B cell (primary cell): ENCODE results near the gene WDSUB1. TPM values are rescaled to one million over a fixed set of nuclear protein-coding genes. Genes with fewer than 3 reads are reported as not detected.

ENCODE experiments used
- ATAC-seq: fragments of 200-7000 bp; cut with Tn5 transposase; one replicate; pipeline ENCODE4 v1.10.0; 2021; ENCODE audit warnings: low read depth, mild to moderate bottlenecking, moderate number of reproducible peaks, moderate library complexity
- CTCF ChIA-PET: fragments of 350-600 bp; sonication (Branson Sonifier 250); formaldehyde crosslinking; loops from one replicate; lab custom pipeline; 2021; ENCODE audit warnings: antibody characterized with exemption, inconsistent platforms; lab: Charles Lee
- POLR2A ChIA-PET: fragments of 350-600 bp; sonication (Branson Sonifier 250); formaldehyde crosslinking; loops from one replicate; lab custom pipeline; 2021; ENCODE audit warnings: antibody characterized with exemption; lab: Charles Lee
- DNase-seq: peaks from one replicate; pipeline ENCODE4 v3.0.0; 2013
- H2AFZ ChIP-seq: 2 replicates; pipeline ENCODE4 v1.6.1; 2012; ENCODE audit warnings: mild to moderate bottlenecking, low read depth, low read length; ENCODE audit not compliant: insufficient read depth, poor library complexity, severe bottlenecking
- H3K27ac ChIP-seq, 2 donors: 1 replicate in 1 of 2; 2 replicates in 1 of 2; pipeline ENCODE4 v1.5.1; 2012 to 2013; ENCODE audit warnings: low read length in 2 of 2, mild to moderate bottlenecking in 2 of 2, moderate library complexity in 1 of 2
- H3K27me3 ChIP-seq, 4 experiments: fragments of 200-600 bp in 1 of 4; sonication (generic) in 1 of 4; replicated peaks in 1 of 4; 1 replicate in 2 of 4; 2 replicates in 2 of 4; pipeline versions ENCODE4 v1.6.1 to v1.7.0; 2013 to 2016; ENCODE audit warnings: low read length in 3 of 4, mild to moderate bottlenecking in 2 of 4, mixed read lengths in 1 of 4, moderate library complexity in 1 of 4; ENCODE audit not compliant: insufficient read depth in 4 of 4, control insufficient read depth in 3 of 4; ENCODE audit errors: control extremely low read depth in 1 of 4
- H3K36me3 ChIP-seq, 2 experiments: replicated peaks in 1 of 2; 1 replicate in 1 of 2; 2 replicates in 1 of 2; pipeline versions ENCODE4 v1.6.1 to v1.7.1; 2013; ENCODE audit warnings: low read length in 1 of 2; ENCODE audit not compliant: insufficient read depth in 2 of 2, control insufficient read depth in 1 of 2; ENCODE audit errors: control extremely low read depth in 1 of 2, extremely low read depth in 1 of 2
- H3K4me1 ChIP-seq, 2 donors: fragments of 200-600 bp in 1 of 2; sonication (generic) in 1 of 2; 1 replicate in 1 of 2; 2 replicates in 1 of 2; pipeline versions ENCODE4 v1.5.1 to v1.6.1; 2013 to 2017; ENCODE audit warnings: low read length in 2 of 2; ENCODE audit not compliant: control insufficient read depth in 2 of 2, insufficient read depth in 2 of 2
- H3K4me2 ChIP-seq: replicated peaks from 2 replicates; pipeline ENCODE3; 2012; ENCODE audit warnings: mild to moderate bottlenecking, low read depth, low read length; ENCODE audit not compliant: poor library complexity, severe bottlenecking
- H3K4me3 ChIP-seq, 5 experiments: fragments of 200-600 bp in 1 of 5; sonication (generic) in 1 of 5; 1 replicate in 3 of 5; 2 replicates in 2 of 5; pipeline versions ENCODE4 v1.5.1 to v1.7.0; 2011 to 2016; ENCODE audit warnings: low read length in 4 of 5, mild to moderate bottlenecking in 4 of 5, low read depth in 2 of 5, control low read depth in 1 of 5, moderate library complexity in 1 of 5; ENCODE audit not compliant: insufficient read depth in 1 of 5; ENCODE audit errors: control extremely low read depth in 1 of 5, extremely low read depth in 1 of 5
- H3K79me2 ChIP-seq: fragments of 200-600 bp; sonication (generic); one replicate; pipeline ENCODE4 v1.6.0; 2016; ENCODE audit warnings: low read length; ENCODE audit not compliant: control insufficient read depth, insufficient read depth
- H3K9ac ChIP-seq: fragments of 200-600 bp; sonication (generic); 2 replicates; pipeline ENCODE4 v1.6.1; 2017; ENCODE audit warnings: mild to moderate bottlenecking, low read length, moderate library complexity
- H3K9me3 ChIP-seq, 3 donors: one replicate each; pipeline versions ENCODE4 v1.6.1 to v1.7.1; 2013; ENCODE audit warnings: low read length in 2 of 3; ENCODE audit not compliant: control insufficient read depth in 2 of 3, insufficient read depth in 1 of 3; ENCODE audit errors: control extremely low read depth in 1 of 3
- H4K20me1 ChIP-seq: 2 replicates; pipeline ENCODE4 v1.6.0; 2012; ENCODE audit warnings: mild to moderate bottlenecking, low read length; ENCODE audit not compliant: insufficient read depth, control insufficient read depth, poor library complexity, severe bottlenecking
- H3K27ac Mint-ChIP-seq: one replicate; pipeline ENCODE4 v1.8.0; 2021; ENCODE audit warnings: mixed read lengths
- H3K27me3 Mint-ChIP-seq: one replicate; pipeline ENCODE4 v1.8.0; 2021; ENCODE audit warnings: mixed read lengths
- H3K4me1 Mint-ChIP-seq: one replicate; pipeline ENCODE4 v1.8.0; 2021; ENCODE audit warnings: mixed read lengths
- H3K4me3 Mint-ChIP-seq: one replicate; pipeline ENCODE4 v1.8.0; 2021; ENCODE audit warnings: mixed read lengths
- H3K9me3 Mint-ChIP-seq: one replicate; pipeline ENCODE4 v1.8.0; 2022; ENCODE audit warnings: mixed read lengths; ENCODE audit not compliant: insufficient read depth
- EZH2 ChIP-seq: IDR thresholded peaks from 2 replicates; pipeline ENCODE4 v1.6.1; 2012; ENCODE audit warnings: borderline replicate concordance, low read depth, mild to moderate bottlenecking, moderate library complexity, low read length; ENCODE audit not compliant: insufficient read depth, poor library complexity, severe bottlenecking
- WGBS: methylation state at CpG from one replicate; pipeline ENCODE4 v1.1.5; 2013; ENCODE audit warnings: missing lambda C conversion rate; ENCODE audit not compliant: insufficient coverage; 5-methylcytosine and 5-hydroxymethylcytosine counted together
- intact Hi-C: fragments of 100-400 bp; cut with micrococcal nuclease; formaldehyde crosslinking; loops from one replicate; pipeline ENCODE4 v1.10.0; 2022
- polyA plus RNA-seq: library from polyadenylated mRNA; depleted of rRNA; stranded (reverse); fragments of >200 nt; gene quantifications from 2 replicates; pipeline ENCODE4 v1.2.3, GENCODE V29; 2012
- total RNA-seq, 2 donors: library from RNA; stranded (reverse); fragments of 120-200 nt in 1 of 2; gene quantifications; 1 replicate in 1 of 2; 2 replicates in 1 of 2; pipeline versions ENCODE4 v1.2.3 to v1.2.4, GENCODE V29; 2013 to 2022
- TF ChIP-seq, protein P1 (sequence below): fragments of 200-600 bp; IDR thresholded peaks from one replicate; pipeline ENCODE4 v1.8.0; 2022; ENCODE audit warnings: antibody characterized with exemption, mild to moderate bottlenecking

Gene WDSUB1
- total and polyA plus RNA-seq, 2 donors (not counting 1 experiment from before 2014, with no cell fraction given), result 10.8 to 13.6 TPM

DNA sequence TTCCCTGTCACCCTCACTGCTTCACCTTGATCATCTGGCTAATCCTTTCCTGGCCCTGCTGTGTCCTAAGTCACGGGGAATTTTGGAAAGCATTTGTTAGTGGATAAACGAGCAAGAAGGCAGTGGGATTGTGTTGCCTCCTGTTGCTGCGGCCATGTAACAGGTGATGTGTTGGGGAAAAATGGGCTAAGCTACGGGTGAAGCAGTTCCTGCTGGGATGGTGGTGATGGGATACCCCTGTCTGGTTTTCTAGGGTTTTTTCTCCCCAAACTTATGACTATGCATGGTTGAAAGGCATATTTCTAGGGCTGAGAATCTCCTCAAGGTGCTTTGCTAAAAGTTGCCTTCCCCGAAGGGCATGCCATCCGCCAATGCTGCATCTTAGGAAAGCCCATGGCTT, 68.1 kb downstream of the WDSUB1 start:
- ChIA-PET CTCF (no interaction called here), POLR2A (no interaction called here)
- WGBS, result 95% methylated on average over 4 of the region's 6 CpGs
- Histone ChIP-seq H4K20me1 (no peaks in the 10 kb centered on the region), H3K4me2 (no peak overlapping the region), H3K27me3 (no peaks in the 10 kb centered on the region), H3K9ac (no peak overlapping the region), H3K9me3 (peaks cover 0 to 10% (median 0%) of the 10 kb centered on the region in 3 donors), H3K4me3 (no peak overlapping the region), H3K79me2 (no peaks in the 10 kb centered on the region), H3K4me1 (no peaks in the 10 kb centered on the region), H3K27ac (no peak overlapping the region), H2AFZ (no peak overlapping the region), H3K36me3 (no peaks in the 10 kb centered on the region)
- no peaks in the 10 kb centered on the region for H3K4me1 Mint-ChIP-seq
- no peak for ATAC-seq
- no peaks in the 10 kb centered on the region for H3K9me3 Mint-ChIP-seq
- H3K4me3 Mint-ChIP-seq, result no peak overlapping the region
- TF ChIP-seq, protein P1, sequence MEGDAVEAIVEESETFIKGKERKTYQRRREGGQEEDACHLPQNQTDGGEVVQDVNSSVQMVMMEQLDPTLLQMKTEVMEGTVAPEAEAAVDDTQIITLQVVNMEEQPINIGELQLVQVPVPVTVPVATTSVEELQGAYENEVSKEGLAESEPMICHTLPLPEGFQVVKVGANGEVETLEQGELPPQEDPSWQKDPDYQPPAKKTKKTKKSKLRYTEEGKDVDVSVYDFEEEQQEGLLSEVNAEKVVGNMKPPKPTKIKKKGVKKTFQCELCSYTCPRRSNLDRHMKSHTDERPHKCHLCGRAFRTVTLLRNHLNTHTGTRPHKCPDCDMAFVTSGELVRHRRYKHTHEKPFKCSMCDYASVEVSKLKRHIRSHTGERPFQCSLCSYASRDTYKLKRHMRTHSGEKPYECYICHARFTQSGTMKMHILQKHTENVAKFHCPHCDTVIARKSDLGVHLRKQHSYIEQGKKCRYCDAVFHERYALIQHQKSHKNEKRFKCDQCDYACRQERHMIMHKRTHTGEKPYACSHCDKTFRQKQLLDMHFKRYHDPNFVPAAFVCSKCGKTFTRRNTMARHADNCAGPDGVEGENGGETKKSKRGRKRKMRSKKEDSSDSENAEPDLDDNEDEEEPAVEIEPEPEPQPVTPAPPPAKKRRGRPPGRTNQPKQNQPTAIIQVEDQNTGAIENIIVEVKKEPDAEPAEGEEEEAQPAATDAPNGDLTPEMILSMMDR, result no peak
- TF ChIP-seq EZH2, result no peak
- intact Hi-C loops, result no loop called here
- H3K27ac Mint-ChIP-seq, result no peak overlapping the region
- DNase-seq, result no peak
- peaks cover 6% of the 10 kb centered on the region for H3K27me3 Mint-ChIP-seq

DNA sequence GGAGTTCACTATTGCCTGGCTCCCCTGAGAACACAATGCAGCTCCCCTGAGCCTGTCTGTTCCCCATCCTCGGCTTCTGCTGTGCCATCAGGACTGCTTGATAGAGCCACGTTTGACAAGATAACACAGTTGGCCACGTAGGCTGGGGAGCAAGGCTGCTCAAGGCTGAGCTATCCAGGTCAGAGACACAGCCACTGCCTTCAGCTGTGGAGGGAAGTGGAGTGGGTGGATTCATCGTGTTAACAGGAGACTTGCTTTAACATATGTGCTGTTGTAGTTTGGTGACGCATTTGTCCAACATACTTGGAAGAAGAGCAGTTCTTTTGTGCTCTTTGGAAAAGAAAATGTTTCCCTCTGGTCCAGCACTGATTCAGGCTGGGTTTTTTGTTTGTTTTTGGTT, 68.8 kb downstream of the WDSUB1 start:
- Histone ChIP-seq H3K36me3 (no peaks in the 10 kb centered on the region), H3K9me3 (peaks cover 0 to 10% (median 0%) of the 10 kb centered on the region in 3 donors), H4K20me1 (no peaks in the 10 kb centered on the region), H3K4me2 (no peak overlapping the region), H2AFZ (no peak overlapping the region), H3K4me3 (no peak overlapping the region), H3K9ac (no peak overlapping the region), H3K79me2 (no peaks in the 10 kb centered on the region), H3K27me3 (no peaks in the 10 kb centered on the region), H3K27ac (no peak overlapping the region), H3K4me1 (no peaks in the 10 kb centered on the region)
- Mint-ChIP-seq H3K27me3 (peaks cover 3% of the 10 kb centered on the region), H3K9me3 (no peaks in the 10 kb centered on the region), H3K4me3 (no peak overlapping the region), H3K27ac (no peak overlapping the region), H3K4me1 (no peaks in the 10 kb centered on the region)
- no peak for TF ChIP-seq EZH2
- TF ChIP-seq, protein P1, result no peak
- ATAC-seq (no peak), DNase-seq (no peak)
- 89% methylated on average over 5 of the region's 5 CpGs for WGBS
- intact Hi-C loops, result no loop called here
- CTCF ChIA-PET, result no interaction called here
- POLR2A ChIA-PET, result no interaction called here
